Ovary (tissue), 3 donors: ENCODE results near the gene SMC1B.

Experiments
- CTCF ChIP-seq, 3 donors: fragments of 450-650 bp in 2 of 3; fragments of 200-600 bp in 1 of 3; IDR thresholded peaks; one replicate each; pipeline versions ENCODE4 v1.5.1 to v1.8.0; 2016 to 2022; ENCODE audit warnings: antibody characterized with exemption in 3 of 3, mild to moderate bottlenecking in 1 of 3
- EP300 ChIP-seq: sonication (generic); formaldehyde crosslinking; IDR thresholded peaks from one replicate; pipeline ENCODE4 v1.6.1; 2017; ENCODE audit warnings: antibody characterized with exemption
- POLR2A ChIP-seq: fragments of 450-650 bp; IDR thresholded peaks from one replicate; pipeline ENCODE4 v1.6.1; 2017; ENCODE audit warnings: antibody characterized with exemption, mild to moderate bottlenecking, moderate library complexity
- donor health status: DM: no; HTN: no; CAD: no.

GRCh38 chr22:45308957-45309421 lies 104.4 kb downstream of the SMC1B start:
- TF ChIP-seq POLR2A, result no peak
- TF ChIP-seq CTCF (IDR thresholded peaks at IDR 0.05), result no peak
- no peak for TF ChIP-seq EP300
